ENCODE data around the gene RND2.
"Not testable (repeated sequence)": the region's sequence is repeated elsewhere in the genome, so short reads cannot be mapped to it uniquely, and the experiment has no call there.

The RND2 gene

GRCh38 chr17:43025766-43026537 lies 921 bp downstream of the RND2 start:
- no peak for DNase-seq (ENCODE audit: extremely low read depth in 1 of 2, low read depth in 1 of 2)

- DNase-seq (ENCODE audit: extremely low read depth in 1 of 2, low read depth in 1 of 2), result no peak
Measured at GRCh38 chr17:43026595-43026994, 1.6 kb downstream of the RND2 start.

GRCh38 chr17:43027091-43028032 lies 2.3 kb downstream of the RND2 start:
- no peak for DNase-seq (ENCODE audit: extremely low read depth in 1 of 2, low read depth in 1 of 2)

- DNase-seq (ENCODE audit: extremely low read depth in 1 of 2, low read depth in 1 of 2), result no peak
Measured at GRCh38 chr17:43028221-43028861, 3.3 kb downstream of the RND2 start.

GRCh38 chr17:43030137-43030767 lies 5.2 kb downstream of the RND2 start:
- no peak for DNase-seq (ENCODE audit: extremely low read depth in 1 of 2, low read depth in 1 of 2)

- DNase-seq (ENCODE audit: extremely low read depth in 1 of 2, low read depth in 1 of 2), result no peak
Measured at GRCh38 chr17:43031666-43032065, 6.6 kb downstream of the RND2 start.

GRCh38 chr17:43033948-43034881 lies 9.2 kb downstream of the RND2 start:
- DNase-seq (ENCODE audit: extremely low read depth in 1 of 2, low read depth in 1 of 2), result no peak

- DNase-seq (ENCODE audit: extremely low read depth in 1 of 2, low read depth in 1 of 2), result no peak
Measured at GRCh38 chr17:43034894-43035293, 9.9 kb downstream of the RND2 start.

GRCh38 chr17:43039646-43040045 lies 14.6 kb downstream of the RND2 start:
- no peak for DNase-seq (ENCODE audit: extremely low read depth in 1 of 2, low read depth in 1 of 2)

GRCh38 chr17:43040655-43041054 lies 15.6 kb downstream of the RND2 start:
- DNase-seq (ENCODE audit: extremely low read depth in 1 of 2, low read depth in 1 of 2), result no peak

GRCh38 chr17:43042025-43042628 lies 17.1 kb downstream of the RND2 start:
- no peak for DNase-seq (ENCODE audit: extremely low read depth in 1 of 2, low read depth in 1 of 2)

- DNase-seq (ENCODE audit: extremely low read depth in 1 of 2, low read depth in 1 of 2), result no peak
Measured at GRCh38 chr17:43043307-43043706, 18.3 kb downstream of the RND2 start.

- DNase-seq (ENCODE audit: extremely low read depth in 1 of 2, low read depth in 1 of 2), result no peak
Measured at GRCh38 chr17:43044024-43044423, 19.0 kb downstream of the RND2 start.

- DNase-seq (ENCODE audit: extremely low read depth in 1 of 2, low read depth in 1 of 2), result no peak
Measured at GRCh38 chr17:43051969-43052368, 26.9 kb downstream of the RND2 start.

GRCh38 chr17:43053008-43053407 lies 28.0 kb downstream of the RND2 start:
- DNase-seq (ENCODE audit: extremely low read depth in 1 of 2, low read depth in 1 of 2), result not testable (repeated sequence)

- DNase-seq (ENCODE audit: extremely low read depth in 1 of 2, low read depth in 1 of 2), result no peak
Measured at GRCh38 chr17:43056051-43056450, 31.0 kb downstream of the RND2 start.

GRCh38 chr17:43062984-43063638 lies 38.1 kb downstream of the RND2 start:
- DNase-seq (ENCODE audit: extremely low read depth in 1 of 2, low read depth in 1 of 2), result no peak

GRCh38 chr17:43068570-43069367 lies 43.7 kb downstream of the RND2 start:
- DNase-seq (ENCODE audit: extremely low read depth in 1 of 2, low read depth in 1 of 2), result no peak

Measured in activated CD8-positive, alpha-beta memory T cell treated with anti-CD3 and anti-CD28 coated beads for 1 hour (primary cell).